Measurements from ENCODE around the gene RNASE1.

Gene RNASE1

GRCh38 chr14:20801726-20802125 is 918 bp downstream of the RNASE1 start:
- no peak overlapping the region for H3K27ac ChIP-seq (ENCODE audit: extremely low read depth, low read depth, low read length)
- POLR2A ChIA-PET, result no interaction called here
- H3K36me3 ChIP-seq (ENCODE audit: control insufficient read depth in 2 of 2, insufficient read depth in 1 of 2, low read length in 2 of 2), result no peaks in the 10 kb centered on the region
- CTCF ChIA-PET, result interaction anchor here (0.6 kb wide), 1 partner anchor 75 kb away, joined by 3 read pairs; no protein-coding TSS in a partner anchor
- H3K4me1 ChIP-seq (ENCODE audit: control insufficient read depth, insufficient read depth, low read length), result no peaks in the 10 kb centered on the region
- H3K9me3 ChIP-seq (ENCODE audit: control insufficient read depth, insufficient read depth, low read depth, low read length), result no peaks in the 10 kb centered on the region
- H3K4me3 ChIP-seq (ENCODE audit: low read depth, low read length), result no peak overlapping the region
- TF ChIP-seq ZNF354C (tag by site-specific recombination; IDR thresholded peaks at IDR 0.05; ENCODE audit: borderline replicate concordance, low read depth) (no peak), ZBTB20 (tag by site-specific recombination; IDR thresholded peaks at IDR 0.05) (0 out of 2 replicates have a peak, but pooled peaks have one; percentile 26), ZNF521 (tag by site-specific recombination; IDR thresholded peaks at IDR 0.05) (no peak)

- no peaks in the 10 kb centered on the region for H3K36me3 ChIP-seq (ENCODE audit: control insufficient read depth in 2 of 2, insufficient read depth in 1 of 2, low read length in 2 of 2)
- no peaks in the 10 kb centered on the region for H3K9me3 ChIP-seq (ENCODE audit: control insufficient read depth, insufficient read depth, low read depth, low read length)
Measured at GRCh38 chr14:20799892-20800544, 2.6 kb downstream of the RNASE1 start.

GRCh38 chr14:20799456-20799891 is 3.2 kb downstream of the RNASE1 start:
- Histone ChIP-seq H3K36me3 (ENCODE audit: control insufficient read depth in 2 of 2, insufficient read depth in 1 of 2, low read length in 2 of 2) (no peaks in the 10 kb centered on the region), H3K4me3 (ENCODE audit: low read depth, low read length) (no peak overlapping the region), H3K27ac (ENCODE audit: extremely low read depth, low read depth, low read length) (no peak overlapping the region), H3K4me1 (ENCODE audit: control insufficient read depth, insufficient read depth, low read length) (no peaks in the 10 kb centered on the region), H3K9me3 (ENCODE audit: control insufficient read depth, insufficient read depth, low read depth, low read length) (no peaks in the 10 kb centered on the region)
- POLR2A ChIA-PET, result no interaction called here
- CTCF ChIA-PET, result interaction anchor here (0.6 to 0.7 kb wide), 2 partner anchors 447 to 797 kb away, joined by 3 read pairs; no protein-coding TSS in a partner anchor
- no peak for TF ChIP-seq ZBTB20 (tag by site-specific recombination; IDR thresholded peaks at IDR 0.05)
- TF ChIP-seq, protein P1, sequence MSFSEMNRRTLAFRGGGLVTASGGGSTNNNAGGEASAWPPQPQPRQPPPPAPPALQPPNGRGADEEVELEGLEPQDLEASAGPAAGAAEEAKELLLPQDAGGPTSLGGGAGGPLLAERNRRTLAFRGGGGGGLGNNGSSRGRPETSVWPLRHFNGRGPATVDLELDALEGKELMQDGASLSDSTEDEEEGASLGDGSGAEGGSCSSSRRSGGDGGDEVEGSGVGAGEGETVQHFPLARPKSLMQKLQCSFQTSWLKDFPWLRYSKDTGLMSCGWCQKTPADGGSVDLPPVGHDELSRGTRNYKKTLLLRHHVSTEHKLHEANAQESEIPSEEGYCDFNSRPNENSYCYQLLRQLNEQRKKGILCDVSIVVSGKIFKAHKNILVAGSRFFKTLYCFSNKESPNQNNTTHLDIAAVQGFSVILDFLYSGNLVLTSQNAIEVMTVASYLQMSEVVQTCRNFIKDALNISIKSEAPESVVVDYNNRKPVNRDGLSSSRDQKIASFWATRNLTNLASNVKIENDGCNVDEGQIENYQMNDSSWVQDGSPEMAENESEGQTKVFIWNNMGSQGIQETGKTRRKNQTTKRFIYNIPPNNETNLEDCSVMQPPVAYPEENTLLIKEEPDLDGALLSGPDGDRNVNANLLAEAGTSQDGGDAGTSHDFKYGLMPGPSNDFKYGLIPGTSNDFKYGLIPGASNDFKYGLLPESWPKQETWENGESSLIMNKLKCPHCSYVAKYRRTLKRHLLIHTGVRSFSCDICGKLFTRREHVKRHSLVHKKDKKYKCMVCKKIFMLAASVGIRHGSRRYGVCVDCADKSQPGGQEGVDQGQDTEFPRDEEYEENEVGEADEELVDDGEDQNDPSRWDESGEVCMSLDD (tag by site-specific recombination; IDR thresholded peaks at IDR 0.05), result no peak
- TF ChIP-seq HOXA7 (CRISPR knock-in tag; IDR thresholded peaks at IDR 0.05; ENCODE audit: borderline replicate concordance), result no peak
- no peak for TF ChIP-seq GLIS2 (tag by site-specific recombination; IDR thresholded peaks at IDR 0.05)
- TF ChIP-seq, protein P2, sequence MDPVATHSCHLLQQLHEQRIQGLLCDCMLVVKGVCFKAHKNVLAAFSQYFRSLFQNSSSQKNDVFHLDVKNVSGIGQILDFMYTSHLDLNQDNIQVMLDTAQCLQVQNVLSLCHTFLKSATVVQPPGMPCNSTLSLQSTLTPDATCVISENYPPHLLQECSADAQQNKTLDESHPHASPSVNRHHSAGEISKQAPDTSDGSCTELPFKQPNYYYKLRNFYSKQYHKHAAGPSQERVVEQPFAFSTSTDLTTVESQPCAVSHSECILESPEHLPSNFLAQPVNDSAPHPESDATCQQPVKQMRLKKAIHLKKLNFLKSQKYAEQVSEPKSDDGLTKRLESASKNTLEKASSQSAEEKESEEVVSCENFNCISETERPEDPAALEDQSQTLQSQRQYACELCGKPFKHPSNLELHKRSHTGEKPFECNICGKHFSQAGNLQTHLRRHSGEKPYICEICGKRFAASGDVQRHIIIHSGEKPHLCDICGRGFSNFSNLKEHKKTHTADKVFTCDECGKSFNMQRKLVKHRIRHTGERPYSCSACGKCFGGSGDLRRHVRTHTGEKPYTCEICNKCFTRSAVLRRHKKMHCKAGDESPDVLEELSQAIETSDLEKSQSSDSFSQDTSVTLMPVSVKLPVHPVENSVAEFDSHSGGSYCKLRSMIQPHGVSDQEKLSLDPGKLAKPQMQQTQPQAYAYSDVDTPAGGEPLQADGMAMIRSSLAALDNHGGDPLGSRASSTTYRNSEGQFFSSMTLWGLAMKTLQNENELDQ (tag by site-specific recombination; IDR thresholded peaks at IDR 0.05; ENCODE audit: low read depth), result no peak
- no peak for TF ChIP-seq ZNF664 (tag by site-specific recombination; IDR thresholded peaks at IDR 0.05)
- TF ChIP-seq ZNF302 (tag by site-specific recombination; IDR thresholded peaks at IDR 0.05; ENCODE audit: low read depth), result no peak
- no peak for TF ChIP-seq ZNF48 (tag by site-specific recombination; IDR thresholded peaks at IDR 0.05)
- TF ChIP-seq KLF16 (tag by site-specific recombination; IDR thresholded peaks at IDR 0.05), result no peak
- TF ChIP-seq, protein P3, sequence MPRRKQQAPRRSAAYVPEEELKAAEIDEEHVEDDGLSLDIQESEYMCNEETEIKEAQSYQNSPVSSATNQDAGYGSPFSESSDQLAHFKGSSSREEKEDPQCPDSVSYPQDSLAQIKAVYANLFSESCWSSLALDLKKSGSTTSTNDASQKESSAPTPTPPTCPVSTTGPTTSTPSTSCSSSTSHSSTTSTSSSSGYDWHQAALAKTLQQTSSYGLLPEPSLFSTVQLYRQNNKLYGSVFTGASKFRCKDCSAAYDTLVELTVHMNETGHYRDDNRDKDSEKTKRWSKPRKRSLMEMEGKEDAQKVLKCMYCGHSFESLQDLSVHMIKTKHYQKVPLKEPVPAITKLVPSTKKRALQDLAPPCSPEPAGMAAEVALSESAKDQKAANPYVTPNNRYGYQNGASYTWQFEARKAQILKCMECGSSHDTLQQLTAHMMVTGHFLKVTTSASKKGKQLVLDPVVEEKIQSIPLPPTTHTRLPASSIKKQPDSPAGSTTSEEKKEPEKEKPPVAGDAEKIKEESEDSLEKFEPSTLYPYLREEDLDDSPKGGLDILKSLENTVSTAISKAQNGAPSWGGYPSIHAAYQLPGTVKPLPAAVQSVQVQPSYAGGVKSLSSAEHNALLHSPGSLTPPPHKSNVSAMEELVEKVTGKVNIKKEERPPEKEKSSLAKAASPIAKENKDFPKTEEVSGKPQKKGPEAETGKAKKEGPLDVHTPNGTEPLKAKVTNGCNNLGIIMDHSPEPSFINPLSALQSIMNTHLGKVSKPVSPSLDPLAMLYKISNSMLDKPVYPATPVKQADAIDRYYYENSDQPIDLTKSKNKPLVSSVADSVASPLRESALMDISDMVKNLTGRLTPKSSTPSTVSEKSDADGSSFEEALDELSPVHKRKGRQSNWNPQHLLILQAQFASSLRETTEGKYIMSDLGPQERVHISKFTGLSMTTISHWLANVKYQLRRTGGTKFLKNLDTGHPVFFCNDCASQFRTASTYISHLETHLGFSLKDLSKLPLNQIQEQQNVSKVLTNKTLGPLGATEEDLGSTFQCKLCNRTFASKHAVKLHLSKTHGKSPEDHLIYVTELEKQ (tag by site-specific recombination; IDR thresholded peaks at IDR 0.05; ENCODE audit: borderline replicate concordance), result no peak

More at GRCh38 chr14:20799892-20800544, 2.6 kb downstream of the RNASE1 start:
- Histone ChIP-seq H3K4me1 (ENCODE audit: control insufficient read depth, insufficient read depth, low read length) (no peaks in the 10 kb centered on the region), H3K4me3 (ENCODE audit: low read depth, low read length) (no peak overlapping the region), H3K27ac (ENCODE audit: extremely low read depth, low read depth, low read length) (no peak overlapping the region)
- CTCF ChIA-PET, result interaction anchor here (0.7 kb wide), 1 partner anchor 447 kb away, joined by 3 read pairs; no protein-coding TSS in a partner anchor
- TF ChIP-seq TRIM28 (IDR thresholded peaks at IDR 0.05; ENCODE audit: borderline replicate concordance, low read length) (no peak), ZEB2 (tag by site-specific recombination; IDR thresholded peaks at IDR 0.05) (no peak), BCL11A (tag by site-specific recombination; IDR thresholded peaks at IDR 0.05; ENCODE audit: low read depth) (no peak), ZNF404 (tag by site-specific recombination; IDR thresholded peaks at IDR 0.05) (no peak), ZFP3 (tag by site-specific recombination; IDR thresholded peaks at IDR 0.05; ENCODE audit: low read depth) (no peak), ZBTB8A (tag by site-specific recombination; IDR thresholded peaks at IDR 0.05) (no peak), KLF1 (tag by site-specific recombination; IDR thresholded peaks at IDR 0.05) (no peak)
- TF ChIP-seq, protein P4, sequence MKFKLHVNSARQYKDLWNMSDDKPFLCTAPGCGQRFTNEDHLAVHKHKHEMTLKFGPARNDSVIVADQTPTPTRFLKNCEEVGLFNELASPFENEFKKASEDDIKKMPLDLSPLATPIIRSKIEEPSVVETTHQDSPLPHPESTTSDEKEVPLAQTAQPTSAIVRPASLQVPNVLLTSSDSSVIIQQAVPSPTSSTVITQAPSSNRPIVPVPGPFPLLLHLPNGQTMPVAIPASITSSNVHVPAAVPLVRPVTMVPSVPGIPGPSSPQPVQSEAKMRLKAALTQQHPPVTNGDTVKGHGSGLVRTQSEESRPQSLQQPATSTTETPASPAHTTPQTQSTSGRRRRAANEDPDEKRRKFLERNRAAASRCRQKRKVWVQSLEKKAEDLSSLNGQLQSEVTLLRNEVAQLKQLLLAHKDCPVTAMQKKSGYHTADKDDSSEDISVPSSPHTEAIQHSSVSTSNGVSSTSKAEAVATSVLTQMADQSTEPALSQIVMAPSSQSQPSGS (tag by site-specific recombination; IDR thresholded peaks at IDR 0.05; ENCODE audit: low read depth), result no peak
- TF ChIP-seq, protein P5, sequence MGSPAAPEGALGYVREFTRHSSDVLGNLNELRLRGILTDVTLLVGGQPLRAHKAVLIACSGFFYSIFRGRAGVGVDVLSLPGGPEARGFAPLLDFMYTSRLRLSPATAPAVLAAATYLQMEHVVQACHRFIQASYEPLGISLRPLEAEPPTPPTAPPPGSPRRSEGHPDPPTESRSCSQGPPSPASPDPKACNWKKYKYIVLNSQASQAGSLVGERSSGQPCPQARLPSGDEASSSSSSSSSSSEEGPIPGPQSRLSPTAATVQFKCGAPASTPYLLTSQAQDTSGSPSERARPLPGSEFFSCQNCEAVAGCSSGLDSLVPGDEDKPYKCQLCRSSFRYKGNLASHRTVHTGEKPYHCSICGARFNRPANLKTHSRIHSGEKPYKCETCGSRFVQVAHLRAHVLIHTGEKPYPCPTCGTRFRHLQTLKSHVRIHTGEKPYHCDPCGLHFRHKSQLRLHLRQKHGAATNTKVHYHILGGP (tag by site-specific recombination; IDR thresholded peaks at IDR 0.05), result no peak
- POLR2A ChIA-PET, result no interaction called here

All from HEK293 (cell line).